Mucosa of rectum (tissue), 2 donors: ENCODE results near the gene SLC25A40.
"Not testable (repeated sequence)": the region's sequence is repeated elsewhere in the genome, so short reads cannot be mapped to it uniquely, and the experiment has no call there.

Experiments used
- H3K27ac ChIP-seq, 2 donors: one replicate each; pipeline ENCODE4 v1.7.0; 2013; ENCODE audit warnings: inconsistent platforms in 2 of 2, low read depth in 2 of 2, low read length in 2 of 2
- H3K27me3 ChIP-seq, 2 donors: one replicate each; pipeline ENCODE4 v1.7.0; 2013; ENCODE audit warnings: low read length in 2 of 2; ENCODE audit not compliant: control insufficient read depth in 2 of 2, insufficient read depth in 2 of 2
- H3K36me3 ChIP-seq, 2 donors: one replicate each; pipeline ENCODE4 v1.7.0; 2013; ENCODE audit warnings: low read length in 2 of 2; ENCODE audit not compliant: control insufficient read depth in 2 of 2, insufficient read depth in 2 of 2
- H3K4me1 ChIP-seq, 2 donors: one replicate each; pipeline ENCODE4 v1.7.0; 2013; ENCODE audit warnings: low read length in 2 of 2, mild to moderate bottlenecking in 1 of 2; ENCODE audit not compliant: control insufficient read depth in 2 of 2, insufficient read depth in 2 of 2
- H3K4me3 ChIP-seq, 2 donors: one replicate each; pipeline ENCODE4 v1.7.0; 2013; ENCODE audit warnings: low read length in 2 of 2
- H3K9ac ChIP-seq, 2 donors: one replicate each; pipeline ENCODE4 v1.7.0; 2013; ENCODE audit warnings: low read length in 2 of 2, low read depth in 1 of 2, mild to moderate bottlenecking in 1 of 2
- H3K9me3 ChIP-seq, 2 donors: one replicate each; pipeline ENCODE4 v1.7.0; 2013; ENCODE audit warnings: low read length in 2 of 2; ENCODE audit not compliant: control insufficient read depth in 2 of 2
- donor health status: healthy.
- donor health status: Normal muscosa, but diverticular disease.

Gene SLC25A40

GRCh38 chr7:87886875-87887274 is 10.7 kb upstream of the SLC25A40 start:
- peaks cover 5 to 8% of the 10 kb centered on the region in 2 donors for H3K36me3 ChIP-seq
- H3K27me3 ChIP-seq: no peaks in the 10 kb centered on the region
- no peak overlapping the region for H3K9ac ChIP-seq
- no peak overlapping the region for H3K27ac ChIP-seq
- H3K9me3 ChIP-seq: no peaks in the 10 kb centered on the region
- H3K4me1 ChIP-seq: no peaks in the 10 kb centered on the region
- H3K4me3 ChIP-seq: no peak overlapping the region

- Histone ChIP-seq H3K27me3 (no peaks in the 10 kb centered on the region), H3K27ac (no peak overlapping the region), H3K9ac (no peak overlapping the region), H3K4me1 (no peaks in the 10 kb centered on the region), H3K36me3 (peaks cover 5 to 17% of the 10 kb centered on the region in 2 donors), H3K9me3 (no peaks in the 10 kb centered on the region), H3K4me3 (no peak overlapping the region)
Measured at GRCh38 chr7:87885018-87885417, 8.9 kb upstream of the SLC25A40 start.

DNA sequence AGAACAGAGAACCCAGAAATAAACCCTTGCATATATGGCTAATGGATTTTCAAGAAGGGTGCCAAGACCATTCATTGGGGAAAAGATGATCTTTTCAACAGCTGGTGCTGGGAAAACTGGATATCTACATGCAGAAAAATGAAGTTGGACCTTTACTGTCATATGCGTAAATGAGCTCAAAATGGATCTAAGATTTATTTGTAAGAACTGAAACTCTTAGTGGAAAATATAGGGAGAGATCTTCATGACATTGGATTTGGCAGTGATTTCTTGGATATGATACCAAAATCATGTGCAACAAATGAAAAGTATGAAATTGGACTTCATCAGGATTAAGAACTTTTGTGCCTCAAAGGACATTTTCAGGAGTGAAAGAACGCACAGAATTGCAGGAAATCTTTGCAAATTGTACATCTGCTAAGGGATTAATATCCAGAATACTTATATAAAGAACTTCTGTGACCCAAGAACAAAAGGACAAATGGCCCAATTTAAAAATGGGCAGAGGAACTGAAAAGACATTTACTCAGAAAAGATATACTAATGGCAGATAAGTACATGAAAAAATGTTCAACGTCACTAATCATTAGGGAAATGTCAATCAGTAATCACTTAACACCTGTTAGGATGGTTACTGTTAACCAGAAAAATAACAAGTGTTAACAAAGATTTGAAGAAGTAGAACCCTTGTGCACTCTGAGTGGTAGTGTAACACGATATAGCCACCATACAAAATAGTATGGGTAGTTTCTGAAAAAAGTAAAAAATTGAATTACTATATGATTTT is 6.2 kb upstream of the SLC25A40 start:
- Histone ChIP-seq H3K27ac (no peak overlapping the region), H3K27me3 (no peaks in the 10 kb centered on the region), H3K36me3 (peaks cover under 1 to 13% of the 10 kb centered on the region in 2 donors), H3K9ac (no peak overlapping the region), H3K4me1 (peaks cover 2 to 3% of the 10 kb centered on the region in 2 donors), H3K4me3 (no peak overlapping the region), H3K9me3 (no peaks in the 10 kb centered on the region)

DNA sequence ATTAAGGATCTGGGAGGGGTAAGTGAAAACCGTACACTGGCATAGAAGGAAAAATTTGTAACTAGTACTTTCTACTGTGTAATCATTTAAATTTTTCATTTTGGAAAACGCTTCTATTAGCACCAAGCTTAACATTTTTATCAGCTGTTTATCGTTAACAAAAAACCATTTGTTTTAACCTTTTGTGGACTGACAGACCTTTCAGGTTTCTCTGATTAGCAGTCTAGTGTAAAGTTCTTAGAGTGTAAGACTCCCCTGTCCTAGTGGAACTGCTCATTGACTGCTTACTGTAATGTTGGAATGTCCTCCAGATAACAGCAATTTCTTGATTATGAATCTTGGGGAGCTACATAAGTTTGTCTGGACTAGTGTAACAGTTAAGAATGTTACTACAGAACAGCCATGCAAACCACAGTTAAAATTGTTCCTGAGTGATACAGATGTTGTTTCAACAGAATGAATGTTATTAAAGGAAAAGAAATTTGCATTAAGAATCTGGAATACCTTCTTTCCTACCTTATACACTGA is 2.1 kb upstream of the SLC25A40 start:
- Histone ChIP-seq H3K27me3 (no peaks in the 10 kb centered on the region), H3K27ac (no peak overlapping the region), H3K4me3 (peak overlapping the region in 1 of 2 donors; percentile 95), H3K4me1 (peaks cover 11 to 21% of the 10 kb centered on the region in 2 donors), H3K9ac (no peak overlapping the region), H3K36me3 (peaks cover 0 to 12% of the 10 kb centered on the region in 2 donors), H3K9me3 (no peaks in the 10 kb centered on the region)

DNA sequence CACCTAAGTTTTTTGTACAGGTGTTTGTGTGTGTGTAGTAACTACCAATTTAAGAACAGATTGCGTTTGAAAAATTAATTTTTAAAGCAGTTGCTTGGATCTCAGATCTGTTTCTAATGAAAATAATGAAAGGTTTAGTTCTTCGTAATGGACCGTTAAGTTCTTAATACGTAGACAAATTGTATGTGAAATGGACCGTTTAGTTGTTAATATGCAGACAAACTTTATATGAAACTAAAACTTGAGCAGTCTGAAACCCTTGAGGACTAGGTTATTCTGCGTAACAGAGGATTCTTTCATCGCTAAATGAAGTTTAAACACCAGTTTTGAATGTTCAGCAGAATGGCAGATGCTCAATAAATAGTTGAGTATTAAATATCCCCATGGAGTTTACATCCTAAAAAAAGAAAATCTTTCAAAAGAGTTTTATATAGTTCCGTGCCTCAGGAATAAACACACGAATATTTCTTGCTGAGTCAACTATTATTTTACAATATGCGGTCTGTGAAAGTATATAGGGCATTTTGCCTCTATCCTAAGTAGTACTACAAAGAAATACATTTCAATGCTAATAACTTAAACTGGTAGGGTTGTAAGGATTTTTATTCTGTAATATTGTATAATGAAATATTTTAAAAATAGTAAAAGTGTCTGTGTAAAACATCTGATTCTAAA is 1.3 kb upstream of the SLC25A40 start:
- no peaks in the 10 kb centered on the region for H3K27me3 ChIP-seq
- H3K4me3 ChIP-seq: peak overlapping the region; percentile 91 to 95
- peak overlapping the region; percentile 94 to 96 for H3K27ac ChIP-seq

DNA sequence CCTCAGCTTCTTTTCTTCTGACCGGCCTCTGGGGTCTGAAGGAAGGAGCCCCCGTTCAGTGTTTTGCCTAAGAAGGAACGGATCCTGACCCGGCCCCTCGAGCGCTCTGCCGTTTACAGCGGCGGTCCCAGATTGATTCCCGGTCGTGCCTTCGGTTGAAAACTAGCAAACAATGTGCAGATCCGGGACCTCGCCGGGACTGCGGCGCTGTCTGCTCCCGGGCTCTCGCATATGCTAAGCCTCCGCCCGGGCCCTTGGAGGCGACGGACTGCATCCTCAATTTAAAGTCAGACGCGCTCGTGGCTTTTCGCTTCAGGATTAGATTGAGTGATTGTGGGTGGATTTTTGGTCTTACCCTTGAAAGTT is 692 bp upstream of the SLC25A40 start:
- Histone ChIP-seq H3K27ac (peak overlapping the region; percentile 94 to 96), H3K9me3 (no peaks in the 10 kb centered on the region), H3K4me1 (peaks cover 11 to 21% of the 10 kb centered on the region in 2 donors), H3K4me3 (peak overlapping the region; percentile 91 to 95), H3K27me3 (no peaks in the 10 kb centered on the region), H3K9ac (peak overlapping the region; percentile 95 to 97), H3K36me3 (peaks cover 0 to 8% of the 10 kb centered on the region in 2 donors)

More for the DNA sequence above, 1.3 kb upstream of the SLC25A40 start:
- Histone ChIP-seq H3K4me1 (peaks cover 11 to 21% of the 10 kb centered on the region in 2 donors), H3K9me3 (no peaks in the 10 kb centered on the region), H3K9ac (peak overlapping the region; percentile 95 to 97), H3K36me3 (peaks cover 0 to 10% of the 10 kb centered on the region in 2 donors)

DNA sequence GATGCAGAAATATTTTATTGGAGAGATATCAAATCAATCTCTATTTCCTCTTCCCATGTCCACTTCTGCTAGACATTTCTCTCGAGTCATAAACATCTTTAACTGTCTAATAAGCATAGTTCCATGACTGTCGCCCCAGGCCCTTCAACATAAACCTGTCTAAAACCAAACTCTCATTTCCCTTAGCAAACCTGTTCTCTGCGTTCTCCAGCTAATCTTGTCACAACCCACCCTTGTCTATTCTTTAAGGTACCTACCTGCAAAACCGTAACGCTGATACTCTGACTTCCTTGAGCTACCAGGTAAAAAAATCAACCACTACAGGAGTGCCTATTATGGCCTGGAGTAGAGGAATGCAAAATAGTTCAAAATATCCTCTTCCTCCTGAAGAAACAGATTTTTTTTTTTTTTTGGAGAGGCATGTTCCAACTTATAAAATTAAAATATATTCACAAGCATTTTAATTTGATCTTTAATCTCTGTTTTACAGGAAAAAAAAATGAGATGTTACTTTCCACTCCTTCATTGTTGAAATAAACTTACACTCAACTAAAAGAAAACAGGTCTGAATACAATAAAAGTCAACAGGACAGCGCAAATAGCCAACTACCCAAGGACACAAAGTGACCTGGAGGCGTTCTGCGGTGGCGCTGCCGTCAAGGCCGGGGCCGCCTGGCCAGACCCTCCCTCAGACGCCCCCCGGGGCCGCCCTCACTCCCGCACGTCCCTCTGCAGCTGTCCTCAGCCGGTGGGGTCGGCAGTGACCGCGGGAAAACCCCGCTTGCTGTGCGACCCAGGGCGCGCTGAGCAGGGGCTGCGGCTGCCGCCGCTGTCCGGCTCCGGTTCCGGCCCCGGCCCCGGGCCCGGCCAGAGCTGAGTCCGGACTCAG is 765 bp downstream of the SLC25A40 start:
- Histone ChIP-seq H3K4me1 (peaks cover 11 to 21% of the 10 kb centered on the region in 2 donors), H3K9ac (peak overlapping the region; percentile 72 to 95), H3K4me3 (peak overlapping the region; percentile 91 to 95), H3K9me3 (peaks cover 3 to 7% of the 10 kb centered on the region in 2 donors), H3K27ac (peak overlapping the region; percentile 94 to 96), H3K27me3 (no peaks in the 10 kb centered on the region), H3K36me3 (peaks cover 4 to 7% of the 10 kb centered on the region in 2 donors)

- H3K27ac ChIP-seq: no peak overlapping the region
Measured at GRCh38 chr7:87874066-87874465, 2.1 kb downstream of the SLC25A40 start.

GRCh38 chr7:87873328-87873727 is 2.8 kb downstream of the SLC25A40 start:
- H3K27me3 ChIP-seq, H3K9ac ChIP-seq, H3K4me3 ChIP-seq, H3K27ac ChIP-seq, H3K36me3 ChIP-seq, H3K9me3 ChIP-seq: not testable (repeated sequence)
- peaks cover 11 to 21% of the 10 kb centered on the region in 2 donors for H3K4me1 ChIP-seq

More at GRCh38 chr7:87874066-87874465, 2.1 kb downstream of the SLC25A40 start:
- Histone ChIP-seq H3K9me3 (peaks cover 3 to 8% of the 10 kb centered on the region in 2 donors), H3K4me1 (peaks cover 11 to 21% of the 10 kb centered on the region in 2 donors), H3K4me3 (peak overlapping the region; percentile 27 to 95), H3K27me3 (no peaks in the 10 kb centered on the region), H3K36me3 (peaks cover 0 to 7% of the 10 kb centered on the region in 2 donors), H3K9ac (no peak overlapping the region)
